Gastroesophageal sphincter (tissue), 4 donors: Measurements from ENCODE around the gene CDC42EP5. TPM values are rescaled to one million over a fixed set of nuclear protein-coding genes. Genes with fewer than 3 reads are reported as not detected.

Experiments used
- ATAC-seq: fragments of 150-250 bp; one replicate; pipeline ENCODE4 v1.9.1; 2016; ENCODE audit warnings: mild to moderate bottlenecking, moderate library complexity
- H3K27ac ChIP-seq, 4 donors: fragments of 200-600 bp; sonication (generic) in 3 of 4; 1 replicate in 3 of 4; 2 replicates in 1 of 4; pipeline ENCODE4 v1.5.1; 2016 to 2019
- H3K27me3 ChIP-seq: fragments of 200-600 bp; sonication (generic); one replicate; pipeline ENCODE4 v1.5.1; 2019
- H3K36me3 ChIP-seq, 2 donors: fragments of 200-600 bp; sonication (generic); one replicate each; pipeline ENCODE4 v1.5.1; 2019; ENCODE audit warnings: control low read depth in 1 of 2
- H3K4me1 ChIP-seq, 3 donors: fragments of 200-600 bp; sonication (generic); 1 replicate in 2 of 3; 2 replicates in 1 of 3; pipeline ENCODE4 v1.5.1; 2016 to 2019; ENCODE audit warnings: control low read depth in 2 of 3
- H3K4me3 ChIP-seq, 2 donors: fragments of 200-600 bp; sonication (generic); one replicate each; pipeline ENCODE4 v1.5.1; 2019; ENCODE audit warnings: mild to moderate bottlenecking in 1 of 2, moderate library complexity in 1 of 2
- H3K9me3 ChIP-seq, 3 donors: fragments of 200-600 bp; sonication (generic); one replicate each; pipeline ENCODE4 v1.5.1; 2017 to 2019; ENCODE audit warnings: control low read depth in 2 of 3
- EP300 ChIP-seq: sonication (generic); formaldehyde crosslinking; IDR thresholded peaks from one replicate; pipeline ENCODE4 v1.6.1; 2017; ENCODE audit warnings: antibody characterized with exemption, mild to moderate bottlenecking
- POLR2A ChIP-seq, 2 donors: fragments of 450-650 bp; IDR thresholded peaks; one replicate each; pipeline ENCODE4 v1.6.1; 2017; ENCODE audit warnings: antibody characterized with exemption in 2 of 2, mild to moderate bottlenecking in 2 of 2, moderate library complexity in 1 of 2
- POLR2AphosphoS5 ChIP-seq: sonication (generic); formaldehyde crosslinking; IDR thresholded peaks from one replicate; pipeline ENCODE4 v1.6.1; 2017; ENCODE audit warnings: antibody characterized with exemption
- WGBS, 2 donors: methylation state at CpG; one replicate each; pipeline ENCODE4 v1.1.5; 2018; ENCODE audit warnings: low coverage in 1 of 2; 5-methylcytosine and 5-hydroxymethylcytosine counted together
- total RNA-seq, 4 donors: library from RNA; depleted of rRNA; stranded (reverse); fragments of >200 nt; gene quantifications; one replicate each; pipeline ENCODE4 v1.1.0, GENCODE V29; 2016
- TF ChIP-seq, protein P1 (sequence below), 4 experiments: fragments of 200-600 bp in 2 of 4; fragments of 450-650 bp in 2 of 4; sonication (generic) in 1 of 4; IDR thresholded peaks; one replicate each; pipeline ENCODE4 v1.5.1; 2017 to 2019; ENCODE audit warnings: antibody characterized with exemption in 4 of 4, mild to moderate bottlenecking in 2 of 4, moderate library complexity in 2 of 4

The CDC42EP5 gene
- total RNA-seq, 4 donors from 2014 or later, result 4.2 to 24.1 (median 12.8) TPM

DNA sequence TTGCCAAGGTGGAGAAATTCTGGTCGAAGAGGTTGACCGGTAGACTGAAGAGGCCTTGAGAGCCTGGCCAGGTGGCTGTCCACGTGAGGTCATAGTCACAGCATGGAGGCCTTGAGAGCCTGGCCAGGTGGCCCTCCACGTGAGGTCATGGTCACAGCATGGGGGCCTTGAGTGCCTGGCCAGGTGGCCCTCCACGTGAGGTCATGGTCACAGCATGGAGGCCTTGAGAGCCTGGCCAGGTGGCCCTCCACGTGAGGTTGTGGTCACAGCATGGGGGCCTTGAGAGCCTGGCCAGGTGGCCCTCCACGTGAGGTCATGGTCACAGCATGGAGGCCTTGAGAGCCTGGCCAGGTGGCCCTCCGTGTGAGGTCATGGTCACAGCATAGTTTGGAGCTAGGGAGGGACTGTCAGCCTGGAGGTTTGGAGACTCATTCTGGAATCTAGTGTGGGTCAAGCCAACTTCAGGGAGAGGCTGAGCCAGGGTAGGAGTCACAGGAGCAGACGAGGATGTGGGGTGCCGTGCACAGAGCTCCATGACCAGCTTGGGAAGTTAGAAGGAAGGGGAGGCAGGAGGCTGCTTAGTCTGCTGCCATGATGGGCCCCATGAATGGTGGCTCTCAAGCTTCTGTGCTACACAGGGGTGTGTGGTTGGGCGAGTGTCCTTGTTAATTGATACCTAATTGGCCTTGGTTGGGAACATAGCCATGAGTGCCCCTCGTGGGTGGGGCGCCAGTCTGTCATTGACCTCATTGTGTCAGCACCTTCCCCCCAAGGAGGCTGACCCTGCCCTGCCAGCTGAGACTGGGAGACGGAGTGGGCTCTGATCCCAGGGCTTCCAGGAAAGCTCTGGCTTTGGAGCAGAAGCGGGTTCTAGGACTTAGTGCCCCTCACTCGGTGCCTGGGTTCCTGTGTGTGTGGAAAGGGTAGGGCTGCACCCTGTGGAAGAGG lies 13.5 kb downstream of the CDC42EP5 start:
- TF ChIP-seq, protein P1, sequence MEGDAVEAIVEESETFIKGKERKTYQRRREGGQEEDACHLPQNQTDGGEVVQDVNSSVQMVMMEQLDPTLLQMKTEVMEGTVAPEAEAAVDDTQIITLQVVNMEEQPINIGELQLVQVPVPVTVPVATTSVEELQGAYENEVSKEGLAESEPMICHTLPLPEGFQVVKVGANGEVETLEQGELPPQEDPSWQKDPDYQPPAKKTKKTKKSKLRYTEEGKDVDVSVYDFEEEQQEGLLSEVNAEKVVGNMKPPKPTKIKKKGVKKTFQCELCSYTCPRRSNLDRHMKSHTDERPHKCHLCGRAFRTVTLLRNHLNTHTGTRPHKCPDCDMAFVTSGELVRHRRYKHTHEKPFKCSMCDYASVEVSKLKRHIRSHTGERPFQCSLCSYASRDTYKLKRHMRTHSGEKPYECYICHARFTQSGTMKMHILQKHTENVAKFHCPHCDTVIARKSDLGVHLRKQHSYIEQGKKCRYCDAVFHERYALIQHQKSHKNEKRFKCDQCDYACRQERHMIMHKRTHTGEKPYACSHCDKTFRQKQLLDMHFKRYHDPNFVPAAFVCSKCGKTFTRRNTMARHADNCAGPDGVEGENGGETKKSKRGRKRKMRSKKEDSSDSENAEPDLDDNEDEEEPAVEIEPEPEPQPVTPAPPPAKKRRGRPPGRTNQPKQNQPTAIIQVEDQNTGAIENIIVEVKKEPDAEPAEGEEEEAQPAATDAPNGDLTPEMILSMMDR (IDR thresholded peaks at IDR 0.05), result no peak
- WGBS, 2 donors, result 72% methylated on average over 6 of the region's 16 CpGs; no CpG with 5 or more reads in 1 of the 2 donors
- Histone ChIP-seq H3K4me1 (peaks cover 0 to 66% (median 17%) of the 10 kb centered on the region in 3 donors), H3K27ac (peak overlapping the region in 2 of 4 donors; percentile 24 to 99), H3K9me3 (no peaks in the 10 kb centered on the region), H3K27me3 (no peaks in the 10 kb centered on the region), H3K4me3 (no peak overlapping the region), H3K36me3 (peaks cover 0 to 79% of the 10 kb centered on the region in 2 donors)
- no peak for ATAC-seq

DNA sequence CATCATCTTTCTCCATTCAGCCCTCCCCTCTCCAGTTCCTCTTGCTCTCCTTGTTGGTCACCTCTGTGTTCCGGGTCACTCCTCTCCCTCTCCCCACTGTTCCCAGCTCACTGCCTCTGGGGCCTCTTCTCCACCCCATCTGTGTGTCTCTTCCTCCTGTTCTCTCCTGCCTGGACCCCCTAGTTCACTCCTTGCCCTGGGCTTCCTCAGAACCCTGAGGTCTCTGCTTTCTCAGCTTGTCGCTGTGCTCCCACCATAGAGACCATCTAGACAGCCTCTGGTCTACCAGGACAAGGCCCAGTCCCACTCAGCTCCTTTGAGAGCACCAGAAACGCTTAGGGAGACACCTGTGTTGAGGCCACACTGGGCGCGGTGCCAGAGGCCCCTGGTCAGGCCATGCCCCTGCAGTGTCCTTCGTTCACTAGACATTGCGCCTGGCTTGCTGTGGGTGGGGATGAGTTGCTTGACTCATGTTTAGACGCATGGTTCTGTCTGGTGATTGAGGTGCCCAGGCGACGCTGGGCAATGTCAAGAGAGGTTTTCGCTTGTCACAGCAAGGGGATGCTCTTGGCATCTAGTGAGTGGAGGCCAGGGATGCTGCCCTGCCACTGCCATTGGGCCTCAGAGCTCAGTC lies 14.3 kb downstream of the CDC42EP5 start:
- ATAC-seq, result no peak
- TF ChIP-seq, protein P1 (IDR thresholded peaks at IDR 0.05), result no peak
- TF ChIP-seq EP300 (no peak), POLR2AphosphoS5 (no peak), POLR2A (IDR thresholded peaks at IDR 0.05) (no peak)
- Histone ChIP-seq H3K4me3 (no peak overlapping the region), H3K4me1 (peaks cover 0 to 64% (median 17%) of the 10 kb centered on the region in 3 donors), H3K27ac (no peak overlapping the region), H3K27me3 (no peaks in the 10 kb centered on the region), H3K9me3 (no peaks in the 10 kb centered on the region), H3K36me3 (peaks cover 0 to 87% of the 10 kb centered on the region in 2 donors)
- 70 to 92% methylated on average over 2 of the region's 11 CpGs for WGBS, 2 donors

DNA sequence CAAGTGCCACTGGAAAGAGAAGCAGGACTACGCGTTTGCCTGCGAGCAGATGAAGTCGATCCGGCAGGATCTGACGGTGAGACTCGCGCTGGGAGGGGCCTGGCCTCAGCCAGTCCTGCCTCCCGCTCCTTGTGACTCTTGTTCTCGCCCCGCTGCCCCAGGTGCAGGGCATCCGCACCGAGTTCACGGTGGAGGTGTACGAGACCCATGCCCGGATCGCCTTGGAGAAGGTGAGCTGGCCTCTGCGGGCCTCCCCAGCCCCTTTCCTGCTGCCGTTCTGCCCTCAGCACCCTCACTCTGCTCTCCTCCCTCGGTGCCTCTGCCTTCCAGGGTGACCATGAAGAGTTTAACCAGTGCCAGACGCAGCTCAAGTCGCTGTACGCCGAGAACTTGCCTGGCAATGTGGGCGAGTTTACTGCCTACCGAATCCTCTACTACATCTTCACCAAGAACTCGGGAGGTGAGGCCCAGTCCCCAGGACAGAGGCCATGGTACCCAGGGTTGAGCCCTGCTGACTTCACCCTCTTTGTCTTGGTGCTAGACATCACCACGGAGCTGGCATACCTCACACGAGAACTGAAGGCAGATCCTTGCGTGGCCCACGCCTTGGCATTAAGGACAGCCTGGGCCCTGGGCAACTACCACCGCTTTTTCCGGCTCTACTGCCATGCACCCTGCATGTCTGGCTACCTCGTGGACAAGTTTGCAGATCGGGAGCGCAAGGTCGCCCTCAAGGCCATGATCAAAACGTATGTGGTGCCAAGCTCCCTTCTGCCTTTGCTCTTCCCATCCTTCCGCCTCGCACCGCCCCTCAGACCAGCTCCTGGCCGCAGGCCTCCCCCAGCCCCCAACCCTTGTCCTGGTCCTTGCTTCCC lies 15.1 kb downstream of the CDC42EP5 start:
- Histone ChIP-seq H3K27ac (no peak overlapping the region), H3K36me3 (peaks cover 0 to 94% of the 10 kb centered on the region in 2 donors), H3K4me3 (no peak overlapping the region), H3K27me3 (no peaks in the 10 kb centered on the region), H3K4me1 (peaks cover 0 to 65% (median 17%) of the 10 kb centered on the region in 3 donors), H3K9me3 (no peaks in the 10 kb centered on the region)
- TF ChIP-seq, protein P1 (IDR thresholded peaks at IDR 0.05), result no peak
- TF ChIP-seq POLR2AphosphoS5 (no peak), EP300 (no peak), POLR2A (IDR thresholded peaks at IDR 0.05) (no peak)
- no peak for ATAC-seq
- WGBS, 2 donors, result 60 to 85% methylated on average over 3 to 15 of the region's 42 CpGs

DNA sequence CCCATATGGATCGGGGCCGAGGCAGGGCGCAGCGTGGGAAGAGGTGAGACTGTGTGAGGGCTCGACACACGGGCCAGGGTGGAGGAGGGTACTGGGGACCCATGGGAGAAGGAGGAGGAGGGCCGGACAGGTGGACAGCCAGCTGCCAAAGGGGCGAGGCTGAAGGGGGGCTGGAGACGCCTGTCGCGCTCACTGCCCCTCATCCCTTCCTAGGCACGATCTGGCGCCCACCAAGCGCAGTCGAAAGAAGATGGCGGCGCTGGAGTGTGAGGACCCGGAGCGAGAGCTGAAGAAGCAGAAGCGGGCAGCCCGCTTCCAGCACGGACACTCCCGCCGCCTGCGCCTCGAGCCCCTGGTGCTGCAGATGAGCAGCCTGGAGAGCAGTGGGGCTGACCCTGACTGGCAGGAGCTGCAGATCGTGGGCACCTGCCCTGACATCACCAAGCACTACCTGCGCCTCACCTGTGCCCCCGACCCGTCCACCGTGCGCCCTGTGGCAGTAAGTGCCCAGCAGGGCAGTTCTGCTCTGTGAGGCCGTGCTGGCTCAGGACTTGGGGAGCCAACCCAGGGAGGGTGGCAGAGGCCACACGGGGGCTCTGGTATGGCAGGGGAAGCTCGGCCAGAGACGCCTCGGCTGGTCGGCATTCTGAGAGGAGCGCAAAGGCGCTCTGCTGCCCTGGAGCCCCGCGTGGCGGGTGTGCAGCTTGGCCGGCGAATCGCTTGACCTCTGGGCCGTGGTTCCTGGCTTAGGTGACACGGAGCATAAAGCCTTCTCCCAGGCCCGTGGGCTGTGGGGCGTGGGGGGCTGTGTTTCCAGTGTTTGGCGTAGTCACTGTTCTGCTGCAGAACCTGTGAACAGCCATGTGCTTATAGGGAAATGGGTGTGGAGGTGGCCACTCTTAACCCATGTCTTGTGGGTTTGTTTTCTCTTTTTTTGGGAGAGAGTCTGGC lies 16.4 kb downstream of the CDC42EP5 start:
- Histone ChIP-seq H3K27me3 (no peaks in the 10 kb centered on the region), H3K9me3 (no peaks in the 10 kb centered on the region), H3K27ac (no peak overlapping the region), H3K4me3 (no peak overlapping the region), H3K36me3 (peaks cover 0 to 100% of the 10 kb centered on the region in 2 donors), H3K4me1 (peaks cover 0 to 65% (median 9%) of the 10 kb centered on the region in 3 donors)
- WGBS, 2 donors, result 91 to 92% methylated on average over 8 to 19 of the region's 51 CpGs
- TF ChIP-seq, protein P1 (IDR thresholded peaks at IDR 0.05), result no peak
- TF ChIP-seq EP300, result no peak
- TF ChIP-seq POLR2AphosphoS5, result no peak
- TF ChIP-seq POLR2A (IDR thresholded peaks at IDR 0.05), result no peak
- no peak for ATAC-seq
